DMS 273 (cell line): ENCODE data around the gene OR4D2.
A peak's percentile ranks its signal among the peaks of the same experiment; 100 is the strongest.

ENCODE experiments used
- DNase-seq: peaks from one replicate; lab custom pipeline; 2025; ENCODE audit not compliant: unreplicated experiment; lab: John Stamatoyannopoulos, UW

Gene OR4D2

DNA sequence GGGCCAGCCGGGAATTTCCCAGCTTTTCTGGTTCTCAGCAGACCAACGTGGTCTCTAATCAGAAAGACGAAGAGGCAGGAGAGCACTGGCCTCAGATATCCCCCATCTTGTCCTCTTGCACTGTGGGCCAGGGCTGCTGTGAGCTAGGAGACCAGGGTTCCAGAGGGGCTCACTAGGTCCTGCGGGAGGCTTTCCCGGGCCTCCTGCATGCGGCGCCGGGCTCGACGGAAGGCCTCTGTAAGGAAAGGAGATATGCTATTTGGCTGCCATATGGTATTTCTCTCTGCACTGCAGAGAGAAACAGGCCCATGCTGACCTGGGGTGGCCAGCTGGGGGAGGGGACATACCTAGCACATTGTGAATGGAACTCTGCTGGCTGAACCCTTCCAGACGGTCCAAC, 39.2 kb downstream of the OR4D2 start:
- DNase-seq, result no peak

DNA sequence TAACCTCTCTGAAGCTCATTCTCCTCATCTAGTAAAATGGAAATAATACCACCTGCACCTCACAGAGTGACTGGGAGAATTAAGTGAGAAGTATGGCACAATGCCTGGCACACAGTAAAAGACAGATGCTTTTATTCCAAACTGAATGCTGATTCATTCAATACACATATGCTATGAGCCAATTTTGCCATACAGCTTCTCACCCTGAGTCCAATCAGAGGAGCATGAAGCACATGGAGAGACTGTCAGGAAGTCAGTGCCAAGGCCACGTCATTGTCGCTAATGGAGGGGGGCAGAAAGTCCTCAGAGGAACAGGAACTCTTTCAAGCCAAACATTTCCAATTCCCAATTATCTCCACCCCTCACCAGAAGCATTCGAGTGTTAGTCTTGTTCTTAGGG, 40.7 kb downstream of the OR4D2 start:
- DNase-seq, result no peak

- no peak for DNase-seq
Measured at GRCh38 chr17:58208344-58208743, 41.6 kb downstream of the OR4D2 start.

DNA sequence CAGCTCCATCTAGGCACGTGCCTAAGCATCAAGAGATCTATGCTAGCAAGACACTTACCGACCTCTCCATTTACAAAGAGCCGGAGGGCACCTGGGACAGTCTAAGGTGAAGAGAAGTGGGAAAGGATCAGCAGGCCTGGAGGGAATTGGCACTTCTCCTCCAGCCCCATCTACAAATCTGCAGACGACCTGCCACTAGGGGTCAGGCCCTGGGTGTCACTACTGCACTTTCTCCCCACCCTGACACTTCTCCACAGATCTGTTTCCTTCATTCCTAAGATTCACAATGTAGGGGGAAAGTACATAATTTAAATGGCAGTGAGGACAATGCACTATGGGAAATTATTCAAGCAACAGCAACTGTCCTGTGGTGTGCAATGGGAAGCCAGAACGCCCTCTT, 44.1 kb downstream of the OR4D2 start:
- no peak for DNase-seq

- DNase-seq, result peak; percentile 54
Measured at GRCh38 chr17:58215685-58216084, 48.9 kb downstream of the OR4D2 start.

DNA sequence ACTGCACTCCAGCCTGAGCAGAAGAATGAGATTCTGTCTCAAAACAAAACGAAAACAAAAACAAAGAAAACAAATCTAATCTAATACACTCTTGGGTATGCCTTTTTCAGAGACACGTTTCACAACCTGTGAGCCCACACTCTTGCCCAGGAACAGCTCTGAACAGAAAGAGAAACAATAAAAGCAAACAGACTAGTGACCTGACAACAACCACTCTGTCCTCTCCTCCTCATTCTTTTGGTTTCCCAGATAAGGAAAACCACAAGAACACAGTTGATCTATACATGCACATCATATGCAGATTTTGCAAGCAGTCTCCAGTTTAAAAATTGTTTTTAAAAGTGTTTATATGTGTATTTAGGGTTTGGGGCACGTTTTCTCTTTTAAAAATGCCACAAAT, 51.0 kb downstream of the OR4D2 start:
- no peak for DNase-seq

GRCh38 chr17:58219007-58219788, 52.4 kb downstream of the OR4D2 start, which contains the start of gene MKS1:
Gene MKS1 (minus strand): TSS chr17:58219255. CDS start chr17:58219230, 25 bp downstream.
- DNase-seq, result peak; percentile 99

DNA sequence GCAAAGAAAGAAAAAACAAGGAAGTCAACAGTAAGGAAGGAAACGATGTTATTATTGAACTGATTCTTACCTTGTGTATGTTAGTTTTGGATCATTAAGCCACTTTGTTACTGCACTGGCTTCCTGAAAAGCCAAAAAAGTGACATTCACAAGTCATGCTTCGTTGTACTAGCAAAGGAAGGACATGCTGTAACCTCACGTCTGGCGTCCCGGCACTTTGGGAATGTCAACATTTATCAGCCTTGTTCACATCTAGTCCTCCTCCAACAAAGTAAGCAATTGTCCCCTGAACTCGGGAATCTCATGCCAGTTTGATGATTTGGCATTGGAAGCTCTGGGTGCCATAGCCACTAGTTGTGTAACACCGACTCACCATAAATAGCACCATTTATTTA, 53.0 kb downstream of the OR4D2 start:
- DNase-seq, result no peak
